ENCODE results near the gene CAPN1. TPM values are rescaled to one million over a fixed set of nuclear protein-coding genes. Genes with fewer than 3 reads are reported as not detected.

Gene CAPN1
- total RNA-seq, 1 experiment from 2014 or later = 111 TPM

DNA sequence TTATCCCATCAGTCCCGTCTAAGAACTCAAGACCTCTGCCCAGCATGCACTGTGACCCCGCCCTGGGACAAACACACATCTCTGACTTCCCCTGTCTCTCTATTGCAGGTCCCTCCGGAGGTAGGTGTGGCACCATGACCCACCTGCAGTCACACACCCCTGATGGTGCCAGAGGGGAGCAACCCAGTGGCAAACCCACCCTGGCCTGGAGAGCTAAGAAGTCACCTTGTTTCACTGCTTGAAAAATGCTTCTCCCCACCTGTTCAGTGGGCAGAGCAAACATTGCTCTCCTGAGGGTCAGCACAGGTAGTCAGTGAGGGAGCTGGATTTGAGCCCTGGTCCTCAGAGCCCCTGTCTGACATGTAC is 23.9 kb downstream of the CAPN1 start:
- CTCF ChIA-PET = interaction anchor here (0.6 to 1.2 kb wide), 7 partner anchors 9 to 111 kb away, joined by 3 to 7 read pairs (median 4); partner anchors contain the start of gene CAPN1
- POLR2A ChIA-PET = interaction anchor here (1.1 to 2.5 kb wide), 2 partner anchors 8 to 23 kb away, joined by 3 to 7 read pairs; no protein-coding TSS in a partner anchor
- no peak overlapping the region for H3K27ac Mint-ChIP-seq (ENCODE audit: low read depth, unreplicated experiment)
- DNase-seq (ENCODE audit: unreplicated experiment) = no peak
- H3K4me1 Mint-ChIP-seq (ENCODE audit: insufficient read depth, unreplicated experiment) = no peaks in the 10 kb centered on the region
- H3K27me3 Mint-ChIP-seq (ENCODE audit: insufficient read depth, unreplicated experiment) = no peaks in the 10 kb centered on the region
- no TSS peak for BruUV-seq (replicated peaks)
- no peak overlapping the region for H3K4me3 Mint-ChIP-seq (ENCODE audit: unreplicated experiment)
- TF ChIP-seq, protein P1, sequence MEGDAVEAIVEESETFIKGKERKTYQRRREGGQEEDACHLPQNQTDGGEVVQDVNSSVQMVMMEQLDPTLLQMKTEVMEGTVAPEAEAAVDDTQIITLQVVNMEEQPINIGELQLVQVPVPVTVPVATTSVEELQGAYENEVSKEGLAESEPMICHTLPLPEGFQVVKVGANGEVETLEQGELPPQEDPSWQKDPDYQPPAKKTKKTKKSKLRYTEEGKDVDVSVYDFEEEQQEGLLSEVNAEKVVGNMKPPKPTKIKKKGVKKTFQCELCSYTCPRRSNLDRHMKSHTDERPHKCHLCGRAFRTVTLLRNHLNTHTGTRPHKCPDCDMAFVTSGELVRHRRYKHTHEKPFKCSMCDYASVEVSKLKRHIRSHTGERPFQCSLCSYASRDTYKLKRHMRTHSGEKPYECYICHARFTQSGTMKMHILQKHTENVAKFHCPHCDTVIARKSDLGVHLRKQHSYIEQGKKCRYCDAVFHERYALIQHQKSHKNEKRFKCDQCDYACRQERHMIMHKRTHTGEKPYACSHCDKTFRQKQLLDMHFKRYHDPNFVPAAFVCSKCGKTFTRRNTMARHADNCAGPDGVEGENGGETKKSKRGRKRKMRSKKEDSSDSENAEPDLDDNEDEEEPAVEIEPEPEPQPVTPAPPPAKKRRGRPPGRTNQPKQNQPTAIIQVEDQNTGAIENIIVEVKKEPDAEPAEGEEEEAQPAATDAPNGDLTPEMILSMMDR (IDR thresholded peaks at IDR 0.05; ENCODE audit: unreplicated experiment) = no peak
- intact Hi-C loops (cut with micrococcal nuclease) = no loop called here
- peaks cover 81% of the 10 kb centered on the region for H3K36me3 Mint-ChIP-seq (ENCODE audit: insufficient read depth, unreplicated experiment)
- H3K9me3 Mint-ChIP-seq (ENCODE audit: unreplicated experiment) = no peaks in the 10 kb centered on the region

DNA sequence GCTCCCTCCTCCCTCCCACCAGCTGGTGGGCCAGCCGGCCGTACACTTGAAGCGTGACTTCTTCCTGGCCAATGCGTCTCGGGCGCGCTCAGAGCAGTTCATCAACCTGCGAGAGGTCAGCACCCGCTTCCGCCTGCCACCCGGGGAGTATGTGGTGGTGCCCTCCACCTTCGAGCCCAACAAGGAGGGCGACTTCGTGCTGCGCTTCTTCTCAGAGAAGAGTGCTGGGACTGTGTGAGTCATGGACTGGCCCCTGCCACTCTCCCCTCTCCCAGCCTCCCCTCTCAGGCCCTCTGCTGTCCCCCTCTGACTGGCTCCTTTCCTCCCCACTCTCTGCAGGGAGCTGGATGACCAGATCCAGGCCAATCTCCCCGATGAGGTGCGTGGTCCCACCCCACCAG is 24.7 kb downstream of the CAPN1 start:
- peaks cover 72% of the 10 kb centered on the region for H3K36me3 Mint-ChIP-seq (ENCODE audit: insufficient read depth, unreplicated experiment)
- intact Hi-C loops (cut with micrococcal nuclease) = no loop called here
- BruUV-seq (replicated peaks) = no TSS peak
- H3K4me3 Mint-ChIP-seq (ENCODE audit: unreplicated experiment) = no peak overlapping the region
- H3K27me3 Mint-ChIP-seq (ENCODE audit: insufficient read depth, unreplicated experiment) = no peaks in the 10 kb centered on the region
- TF ChIP-seq, protein P1 (IDR thresholded peaks at IDR 0.05; ENCODE audit: unreplicated experiment) = no peak
- H3K27ac Mint-ChIP-seq (ENCODE audit: low read depth, unreplicated experiment) = no peak overlapping the region
- no peaks in the 10 kb centered on the region for H3K9me3 Mint-ChIP-seq (ENCODE audit: unreplicated experiment)
- H3K4me1 Mint-ChIP-seq (ENCODE audit: insufficient read depth, unreplicated experiment) = no peaks in the 10 kb centered on the region
- CTCF ChIA-PET = interaction anchor here (0.7 to 1.0 kb wide), 4 partner anchors 10 to 25 kb away, joined by 3 to 4 read pairs (median 4); partner anchors contain the start of gene CAPN1
- POLR2A ChIA-PET = interaction anchor here (0.6 to 2.5 kb wide), 4 partner anchors 9 to 95 kb away, joined by 3 to 7 read pairs (median 4); no protein-coding TSS in a partner anchor
- DNase-seq (ENCODE audit: unreplicated experiment) = no peak

DNA sequence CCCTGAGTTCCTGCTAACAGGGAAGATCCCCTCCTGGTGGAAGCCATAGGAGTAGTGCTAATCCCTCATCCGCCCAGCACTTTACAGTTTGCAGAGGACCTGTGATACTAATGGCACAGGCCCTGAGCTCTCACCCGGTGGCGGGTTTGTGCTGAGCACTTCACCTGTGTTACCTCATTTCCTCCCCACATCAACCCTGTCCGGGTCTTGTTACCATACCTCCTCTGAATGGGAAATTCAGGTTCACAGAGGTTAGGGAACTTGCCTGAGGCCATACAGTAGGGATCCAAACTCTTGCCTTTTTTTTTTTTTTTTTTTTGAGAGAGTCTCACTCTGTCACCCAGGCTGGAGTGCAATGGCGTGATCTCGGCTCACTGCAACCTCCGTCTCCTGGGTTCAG is 25.2 kb downstream of the CAPN1 start:
- Mint-ChIP-seq H3K27me3 (ENCODE audit: insufficient read depth, unreplicated experiment) (no peaks in the 10 kb centered on the region), H3K36me3 (ENCODE audit: insufficient read depth, unreplicated experiment) (peaks cover 67% of the 10 kb centered on the region), H3K27ac (ENCODE audit: low read depth, unreplicated experiment) (no peak overlapping the region)

More for the DNA sequence above, 25.2 kb downstream of the CAPN1 start:
- ChIA-PET CTCF (interaction anchor here (0.7 kb wide), 2 partner anchors 12 to 110 kb away, joined by 3 read pairs; no protein-coding TSS in a partner anchor), POLR2A (interaction anchor here (0.7 to 2.5 kb wide), 3 partner anchors 10 to 96 kb away, joined by 3 to 7 read pairs (median 4); no protein-coding TSS in a partner anchor)
- H3K9me3 Mint-ChIP-seq (ENCODE audit: unreplicated experiment) = no peaks in the 10 kb centered on the region
- no TSS peak for BruUV-seq (replicated peaks)
- H3K4me3 Mint-ChIP-seq (ENCODE audit: unreplicated experiment) = no peak overlapping the region
- DNase-seq (ENCODE audit: unreplicated experiment) = no peak
- TF ChIP-seq, protein P1 (IDR thresholded peaks at IDR 0.05; ENCODE audit: unreplicated experiment) = no peak
- no peaks in the 10 kb centered on the region for H3K4me1 Mint-ChIP-seq (ENCODE audit: insufficient read depth, unreplicated experiment)
- intact Hi-C loops (cut with micrococcal nuclease) = no loop called here

All from MCF 10A (cell line).